D341Med (cell line): ENCODE results near the gene STK32C.
"Not testable (repeated sequence)": the region's sequence is repeated elsewhere in the genome, so short reads cannot be mapped to it uniquely, and the experiment has no call there.

Experiments used
- DNase-seq: peaks from one replicate; pipeline ENCODE4 v3.0.0; 2012; ENCODE audit warnings: low spot score

The STK32C gene

DNA sequence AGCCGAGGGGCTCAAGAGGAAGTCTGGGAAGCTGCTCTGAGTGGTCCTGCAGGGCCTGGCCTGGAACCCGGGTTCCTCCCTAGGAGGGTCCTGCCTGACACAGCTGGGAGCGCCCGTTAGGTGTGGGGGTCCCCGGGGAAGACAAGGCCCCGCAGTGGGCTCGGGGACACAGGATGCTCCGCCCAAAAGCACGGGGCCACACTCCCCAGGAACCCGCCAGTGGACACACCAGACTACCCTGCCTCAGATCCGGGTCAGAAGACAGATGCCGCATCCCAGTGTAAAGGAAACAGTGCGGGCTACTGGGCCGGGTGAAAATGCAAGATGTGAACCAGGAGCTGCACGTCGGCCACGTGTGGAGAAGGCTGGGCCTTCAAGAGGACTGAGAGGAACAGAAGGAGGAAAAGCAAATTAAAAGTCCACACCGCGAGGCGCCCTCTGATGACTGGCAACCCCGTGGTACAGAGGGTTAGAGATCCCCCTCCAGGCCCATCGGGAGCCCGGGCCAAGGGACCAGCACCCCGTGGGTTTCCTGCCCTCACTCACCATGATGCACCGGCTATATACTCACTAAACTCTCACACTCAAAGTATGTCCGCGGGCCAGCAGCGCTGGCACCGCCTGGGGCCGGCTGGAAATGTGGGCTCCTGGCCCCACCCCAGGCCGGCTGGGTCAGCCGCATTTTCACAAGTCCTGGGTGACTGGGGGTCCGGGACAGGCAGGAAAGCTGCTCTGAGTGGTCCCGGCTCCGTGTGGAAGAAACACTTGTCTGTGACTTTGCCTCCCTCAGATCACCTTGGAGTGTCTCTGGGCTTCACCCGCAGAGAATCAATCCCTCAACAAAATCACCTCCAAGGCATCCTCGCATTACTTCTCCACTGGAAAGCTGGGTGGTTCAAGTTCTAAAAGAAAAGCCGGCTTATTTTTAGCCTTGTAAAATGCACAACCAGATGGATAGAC, 6.1 kb downstream of the STK32C start:
- DNase-seq, result no peak

DNA sequence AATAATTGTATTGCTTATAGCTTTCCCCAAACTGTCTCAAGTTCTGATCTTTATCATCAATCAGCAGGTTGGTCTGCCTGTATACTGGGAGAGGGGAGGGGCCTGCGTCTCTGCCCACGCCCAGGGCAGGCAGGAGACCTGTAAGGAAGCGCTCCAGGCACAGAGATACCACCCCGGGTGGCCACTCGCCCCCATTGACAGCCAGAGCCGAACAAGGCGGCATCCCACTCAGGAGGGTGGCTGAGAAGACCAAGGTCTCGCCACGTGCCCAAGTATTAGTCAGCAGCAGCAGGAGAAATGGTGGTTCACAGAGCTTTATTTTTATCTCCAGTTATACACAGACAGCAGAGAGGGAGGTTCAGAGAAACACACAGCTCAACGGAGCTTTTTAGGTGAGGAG, 7.2 kb downstream of the STK32C start:
- no peak for DNase-seq

DNA sequence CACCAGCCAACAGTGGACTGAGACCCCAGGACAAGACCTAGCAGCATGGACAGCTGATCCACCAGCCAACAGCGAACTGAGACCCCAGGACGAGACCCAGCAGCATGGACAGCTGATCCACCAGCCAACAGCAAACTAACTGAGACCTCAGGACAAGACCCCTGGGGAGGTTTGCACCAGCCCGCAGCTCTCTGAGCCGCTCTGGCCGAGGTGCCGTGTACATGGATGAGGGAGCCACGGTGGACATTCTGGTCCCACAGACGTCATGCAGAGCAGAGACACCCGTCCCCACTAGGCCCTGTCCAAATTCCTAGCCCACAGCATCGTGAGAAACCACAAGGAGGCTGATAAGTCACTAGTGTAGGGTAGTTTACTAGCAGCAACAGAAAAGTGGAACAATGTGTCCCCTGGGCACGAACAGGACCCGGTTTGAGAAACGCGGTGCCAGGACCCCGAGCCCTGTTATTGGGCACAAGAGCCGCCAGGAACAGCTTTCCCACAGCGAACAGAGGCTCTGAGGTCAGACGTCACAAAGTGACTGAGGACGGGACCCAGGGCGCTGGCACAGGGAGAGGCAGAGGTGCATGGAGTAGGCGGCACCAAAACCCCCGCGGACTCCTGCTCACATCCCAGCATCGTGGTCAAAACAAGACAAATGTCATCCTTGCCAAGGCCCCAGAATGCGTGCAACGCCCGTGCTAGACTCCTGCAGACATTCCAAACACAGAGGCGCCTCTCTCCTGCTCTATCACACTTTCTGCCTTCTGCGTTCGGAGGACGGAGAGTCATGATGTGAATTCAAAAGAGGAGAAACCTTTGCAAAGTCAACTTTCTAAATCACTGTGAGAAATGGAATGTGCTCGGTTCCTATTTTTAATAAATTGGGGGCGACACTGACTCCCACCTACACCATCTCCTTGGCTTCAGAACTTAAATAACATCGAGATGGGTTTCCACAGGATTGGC, 8.1 kb downstream of the STK32C start:
- no peak for DNase-seq

DNA sequence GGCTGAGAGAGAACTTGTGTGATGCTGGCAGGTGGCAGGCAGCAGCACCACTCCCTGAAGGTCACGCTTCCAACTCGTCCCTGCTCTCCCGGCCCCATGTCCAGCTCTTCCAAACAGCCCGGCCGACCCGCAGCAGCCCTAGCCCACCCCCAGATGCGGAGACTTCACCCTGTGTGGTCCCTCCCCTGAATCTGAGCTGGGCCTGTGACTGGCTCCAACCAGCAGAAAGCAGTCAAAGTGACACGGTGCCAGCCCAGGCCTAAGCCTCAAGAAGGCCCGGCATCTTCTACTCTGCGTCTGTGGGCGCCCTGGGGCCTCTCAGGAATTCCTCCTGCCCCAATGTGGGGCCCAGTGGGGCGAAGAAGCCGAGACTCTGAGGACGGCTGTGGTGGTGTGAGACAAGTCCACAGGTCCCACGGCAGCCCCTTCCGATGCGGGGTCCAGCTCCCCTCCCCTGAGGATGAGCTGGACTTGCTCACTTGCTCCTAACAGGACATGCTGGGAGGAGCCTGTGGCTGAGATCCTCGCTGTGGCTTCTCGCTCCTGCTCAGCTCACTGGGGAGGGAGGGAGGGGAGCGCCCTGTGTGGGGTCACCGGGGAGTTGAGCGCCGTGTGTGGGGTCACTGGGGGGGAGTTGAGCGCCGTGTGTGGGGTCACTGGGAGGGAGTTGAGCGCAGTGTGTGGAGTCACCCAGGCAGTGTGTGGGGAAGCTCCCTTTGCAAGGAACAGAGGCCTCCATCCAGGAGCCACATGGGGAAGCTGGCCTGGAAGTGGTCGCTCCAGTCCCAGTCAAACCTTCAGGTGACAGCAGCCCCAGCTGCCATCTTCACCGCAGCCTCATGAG, 9.5 kb downstream of the STK32C start:
- no peak for DNase-seq

DNA sequence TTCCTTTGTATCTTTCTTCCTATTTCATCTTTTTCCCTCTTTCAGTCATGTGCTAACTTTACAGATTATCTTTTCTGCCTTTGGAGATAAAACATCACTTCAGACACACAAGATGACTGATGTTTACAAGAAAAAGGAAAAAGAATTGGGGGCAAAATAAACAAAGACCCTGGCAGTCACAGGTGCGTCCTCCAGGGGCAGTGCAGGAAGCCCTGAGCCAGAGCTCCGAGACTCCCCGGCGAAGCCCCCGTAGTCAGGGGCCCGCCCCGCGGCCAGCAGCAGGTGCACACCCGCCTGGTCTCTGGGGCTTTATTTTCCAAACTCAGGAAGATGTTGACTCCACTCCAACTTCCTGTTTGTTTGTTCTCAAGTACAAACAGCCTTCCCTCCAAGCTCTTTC, 10.2 kb downstream of the STK32C start:
- DNase-seq, result no peak

DNA sequence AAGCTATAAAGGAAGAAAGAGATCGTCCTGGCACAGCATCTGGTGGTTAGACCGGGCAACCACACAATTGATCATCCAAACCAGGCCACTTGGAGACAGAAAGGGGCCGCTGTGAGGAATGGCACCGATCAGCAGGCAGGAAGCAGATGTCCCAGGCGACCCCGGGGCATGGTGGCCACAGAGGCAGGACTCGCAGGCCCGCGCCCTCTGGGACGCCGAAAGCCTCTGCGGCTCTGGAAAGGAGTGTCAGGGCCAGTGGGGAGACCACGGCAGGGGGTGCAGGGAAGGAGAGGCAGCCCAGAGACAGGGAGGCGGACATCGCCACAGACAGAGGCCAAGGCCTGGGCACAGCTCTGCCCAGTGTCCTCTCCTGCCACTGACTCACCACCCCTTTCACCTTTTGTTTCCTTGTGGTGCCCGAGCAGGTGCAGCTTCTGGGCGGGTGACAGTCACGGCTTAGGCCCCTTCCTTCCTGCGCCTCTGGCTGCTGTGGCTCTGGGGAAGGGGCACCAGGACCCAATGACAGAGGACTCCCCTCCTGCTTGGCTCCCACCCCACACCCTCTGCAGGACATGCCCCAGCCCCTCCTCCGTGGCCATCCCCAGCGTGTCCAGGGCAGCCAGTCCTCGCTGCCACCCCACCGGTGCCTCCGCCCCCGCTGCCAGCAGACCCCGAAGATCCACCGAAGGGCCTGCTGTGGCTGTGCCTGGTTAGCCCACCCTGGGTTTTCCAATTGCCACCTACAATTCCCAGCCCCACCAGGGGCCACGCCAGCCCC, 10.9 kb downstream of the STK32C start:
- DNase-seq, result no peak

DNA sequence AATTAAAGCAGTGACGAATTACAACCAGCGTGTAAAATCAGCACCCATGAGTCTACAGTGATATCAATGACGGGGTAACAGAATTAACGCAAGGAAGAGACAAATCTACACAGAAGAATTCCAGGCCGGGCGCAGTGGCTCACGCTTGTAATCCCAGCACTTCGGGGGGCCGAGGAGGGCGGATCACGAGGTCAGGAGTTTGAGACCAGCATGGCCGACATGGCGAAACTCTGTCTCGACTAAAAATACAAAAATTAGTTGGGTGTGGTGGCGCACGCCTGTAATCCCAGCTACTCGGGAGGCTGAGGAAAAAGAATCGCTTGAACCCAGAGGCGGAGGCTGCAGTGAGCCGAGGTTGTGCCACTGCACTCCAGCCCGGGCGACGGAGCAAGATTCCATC, 12.3 kb downstream of the STK32C start:
- DNase-seq, result not testable (repeated sequence)

DNA sequence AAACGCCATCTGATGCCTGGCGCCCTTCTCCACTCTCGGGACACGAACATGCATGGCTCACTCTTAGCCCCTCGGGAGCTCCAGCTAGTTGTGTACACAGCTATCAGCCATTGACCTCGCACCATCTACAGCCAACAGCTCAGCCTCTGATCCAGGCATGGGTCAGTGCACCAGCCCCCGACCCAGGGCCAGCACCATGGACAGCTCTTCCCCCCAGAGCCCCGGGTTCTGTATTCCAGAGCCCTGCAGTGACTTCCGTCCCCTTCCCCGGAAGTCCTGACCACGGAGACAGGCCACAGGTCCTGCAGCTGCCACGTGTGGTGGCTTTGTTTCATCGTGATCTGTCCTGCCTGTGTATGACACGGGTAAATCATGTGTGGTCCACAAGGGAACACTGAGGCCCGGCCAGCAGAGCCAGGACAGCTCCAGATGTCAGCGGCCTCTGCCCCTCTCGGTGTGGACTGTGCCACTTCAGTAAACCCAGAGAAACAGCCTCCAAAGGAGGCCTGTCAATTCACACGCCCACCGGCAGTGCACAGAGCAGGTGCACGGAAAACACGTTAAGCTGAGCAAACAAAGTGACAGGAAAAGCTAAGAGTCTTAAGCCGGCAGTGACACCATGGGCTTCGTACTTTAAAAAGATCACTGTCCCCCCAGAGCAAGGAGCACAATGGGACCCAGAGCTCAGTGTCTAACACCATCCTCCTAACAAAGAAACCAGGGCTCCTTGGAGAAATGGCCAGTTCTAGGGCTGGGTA, 13.0 kb downstream of the STK32C start:
- no peak for DNase-seq

DNA sequence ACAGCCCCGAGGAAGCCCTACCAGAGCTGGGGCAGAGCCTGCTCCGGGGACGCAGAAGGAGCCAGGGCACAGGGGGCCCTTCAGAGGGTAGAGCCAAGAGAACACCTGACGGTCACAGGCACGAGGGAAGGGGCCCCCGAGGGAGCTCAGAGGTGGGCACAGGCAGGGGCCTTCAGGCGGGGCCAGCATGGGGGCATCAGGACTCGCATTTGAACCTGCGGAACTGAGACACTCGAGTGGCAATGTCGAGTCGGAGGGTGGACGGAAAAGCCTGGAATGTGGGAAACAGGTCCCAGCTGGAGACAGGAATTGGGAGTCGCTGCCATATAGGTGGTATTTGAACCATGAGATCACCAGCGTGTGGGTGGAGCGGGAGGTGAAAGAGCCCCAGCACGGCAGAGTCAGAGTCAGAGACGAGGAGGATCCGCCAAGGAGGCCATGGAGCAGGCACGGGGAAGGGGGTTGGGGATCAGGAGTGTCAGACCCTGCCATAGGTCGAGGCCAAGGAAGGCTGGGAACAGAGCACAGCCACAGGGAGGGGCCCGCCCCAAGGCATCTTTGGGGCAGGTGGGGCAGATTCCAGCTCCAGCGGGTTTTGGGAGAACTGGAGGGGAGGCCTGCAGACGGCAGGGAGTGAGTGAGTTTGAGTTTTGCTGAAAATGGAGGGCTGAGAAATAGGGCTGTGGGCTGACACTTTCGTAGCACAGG, 13.8 kb downstream of the STK32C start:
- DNase-seq, result no peak

DNA sequence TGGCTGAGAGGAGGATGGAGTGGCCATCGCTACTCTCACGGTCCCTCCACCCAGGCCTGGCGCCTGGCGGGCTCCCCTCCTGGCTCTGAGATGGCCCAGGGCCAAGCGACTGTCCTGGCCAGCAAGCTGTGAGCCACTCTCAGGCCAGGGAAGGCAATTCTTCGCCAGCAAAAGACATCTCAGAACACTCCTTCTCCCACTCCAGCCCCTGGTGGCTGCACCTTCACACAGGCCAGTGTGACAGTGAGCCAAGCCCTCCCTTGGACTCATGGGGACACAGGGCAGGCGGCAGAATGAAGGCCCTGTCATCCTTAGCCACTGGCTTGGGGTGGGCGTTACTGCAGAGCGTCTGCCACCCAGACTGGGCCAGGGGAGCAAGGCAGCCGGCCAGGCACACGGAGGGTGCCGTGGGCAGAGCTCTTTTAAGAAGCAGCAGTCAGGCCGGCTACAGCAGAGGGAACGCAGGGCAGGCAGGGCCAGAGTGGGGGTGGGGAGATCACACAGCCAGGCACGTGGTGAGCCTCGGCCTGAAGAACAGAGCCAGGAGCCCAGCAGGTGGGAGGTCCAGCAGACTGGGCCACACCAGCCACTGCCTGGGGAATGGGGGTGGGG, 14.4 kb downstream of the STK32C start:
- no peak for DNase-seq

DNA sequence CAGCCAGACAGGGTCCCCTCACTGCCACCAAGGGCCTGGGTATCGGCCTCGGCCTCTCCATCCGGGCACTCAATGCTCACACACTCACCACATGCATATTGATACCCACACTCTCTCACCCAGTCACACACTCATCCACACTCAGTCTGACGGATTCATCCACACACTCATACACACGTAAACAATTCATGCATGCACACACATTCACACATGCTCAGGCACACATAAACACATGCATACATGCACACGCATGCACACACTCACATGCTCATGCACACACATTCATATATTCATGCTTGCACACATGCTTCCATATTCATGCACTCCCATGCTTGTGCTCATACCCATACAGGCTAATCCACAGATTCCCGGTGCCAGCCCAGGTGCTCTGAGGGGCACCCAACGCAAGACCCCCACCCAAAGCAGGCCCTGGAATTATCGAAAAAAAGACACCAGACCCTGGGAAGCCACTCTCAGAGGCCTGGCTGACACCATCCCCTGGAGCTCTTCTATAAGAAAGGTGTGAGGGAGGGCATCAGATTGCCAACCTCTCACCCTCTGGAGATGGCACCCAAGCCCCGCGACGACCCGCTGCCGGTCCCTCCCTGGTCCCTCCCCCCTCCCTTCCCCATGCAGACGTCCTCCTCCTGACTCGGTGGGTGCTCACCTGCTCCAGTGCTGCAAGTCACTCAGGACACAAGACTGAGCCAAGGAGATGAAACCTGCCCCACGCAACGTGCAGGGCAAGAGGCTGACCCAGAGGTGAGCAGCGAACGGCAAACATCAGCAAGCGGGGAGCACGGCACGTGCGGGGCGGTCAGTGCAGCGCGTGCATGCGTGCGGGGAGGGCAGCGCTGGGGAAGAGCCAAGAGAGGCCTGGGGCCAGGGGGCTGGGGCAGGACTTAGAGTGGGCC, 15.2 kb downstream of the STK32C start:
- no peak for DNase-seq

DNA sequence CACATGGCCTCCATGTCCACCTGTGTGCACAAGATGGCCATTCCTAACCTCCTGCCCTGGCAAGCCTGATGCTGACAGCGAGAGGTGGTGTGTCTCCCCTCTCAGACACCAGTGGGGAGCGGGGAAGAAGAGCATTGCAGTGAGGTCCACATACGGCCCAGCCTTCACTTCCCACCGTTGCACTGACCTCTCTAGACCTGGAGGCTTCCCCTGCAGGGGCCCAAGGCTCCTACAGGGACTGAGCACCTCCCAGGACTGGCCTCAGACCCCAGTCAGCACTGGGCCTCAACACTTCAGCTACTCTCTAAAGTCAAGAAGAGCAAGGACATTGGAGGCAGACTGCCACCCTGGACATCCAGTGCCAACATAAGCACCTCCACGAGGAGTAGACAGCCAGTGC, 15.9 kb downstream of the STK32C start:
- no peak for DNase-seq

DNA sequence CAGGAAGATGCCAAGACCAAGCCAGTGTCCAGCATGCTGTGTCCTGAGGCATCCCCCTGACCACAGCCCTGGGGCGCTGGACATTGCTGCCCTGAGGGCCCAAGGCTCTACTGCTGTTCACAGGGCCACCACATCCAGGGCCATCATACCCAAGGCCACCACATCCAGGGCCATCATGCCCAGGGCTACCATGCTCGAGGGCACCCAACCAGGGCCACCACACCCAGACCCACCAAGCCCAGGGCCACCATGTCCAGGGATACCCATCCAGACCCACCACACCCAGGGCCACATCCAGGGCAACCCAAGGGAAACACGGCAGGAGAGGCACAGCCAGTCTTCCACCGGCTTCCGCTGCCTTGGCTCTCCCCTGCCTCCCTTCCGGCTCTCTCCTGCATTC, 17.1 kb downstream of the STK32C start:
- DNase-seq, result no peak

DNA sequence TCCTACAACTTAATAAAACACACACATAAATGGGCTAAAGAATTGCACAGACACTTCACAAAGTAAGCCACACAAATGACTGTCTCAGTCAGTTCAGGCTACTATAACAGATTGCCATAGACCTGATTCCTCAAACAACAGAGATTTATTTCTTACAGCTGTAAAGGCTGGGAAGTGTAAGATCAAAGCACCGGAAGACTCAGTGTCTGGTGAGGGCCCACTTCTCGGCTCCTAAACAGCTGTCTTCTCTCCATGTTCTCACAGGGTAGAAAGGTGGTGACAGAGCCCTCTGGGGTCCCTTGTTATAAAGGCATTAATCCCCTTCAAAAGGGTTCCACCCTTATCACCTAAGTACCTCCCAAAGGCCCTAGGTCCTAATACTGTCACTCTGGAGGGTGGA, 18.3 kb downstream of the STK32C start:
- DNase-seq, result no peak

DNA sequence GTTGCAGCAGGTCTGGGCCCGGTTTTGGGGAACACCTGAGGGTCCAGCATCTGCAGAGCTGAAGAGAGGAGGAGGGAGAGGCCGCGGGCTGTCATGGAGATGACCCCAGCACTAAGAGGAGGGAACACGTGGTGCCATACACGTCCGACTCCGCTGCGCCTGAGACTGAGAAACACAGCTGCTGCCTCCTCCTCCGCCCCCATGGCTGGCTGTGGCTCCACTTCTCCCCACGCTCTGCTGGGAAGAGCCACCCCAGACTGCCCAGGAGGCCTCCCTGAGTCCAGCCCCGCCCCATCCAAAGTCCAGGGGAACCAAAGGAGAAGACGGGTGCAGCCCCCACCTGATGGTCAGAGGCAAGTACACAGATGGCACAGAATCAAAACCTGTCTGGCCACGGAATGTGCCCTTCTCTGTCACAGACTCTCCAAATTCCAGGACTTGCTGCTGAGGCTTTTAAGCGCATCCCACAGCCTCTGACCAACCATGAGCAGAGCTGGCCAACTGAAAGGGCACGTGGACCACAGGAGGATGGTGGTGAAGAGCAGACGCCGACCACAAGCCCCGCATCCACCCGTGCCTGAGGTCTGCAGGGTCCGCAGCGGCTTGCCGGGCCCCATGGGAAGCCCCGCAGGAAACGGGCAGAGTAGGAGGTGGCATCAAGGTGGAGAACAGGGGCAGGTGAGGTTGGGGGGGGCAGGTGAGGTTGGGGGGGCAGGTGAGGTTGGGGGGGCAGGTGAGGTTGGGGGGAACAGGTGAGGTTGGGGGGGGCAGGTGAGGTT, 24.0 kb downstream of the STK32C start:
- DNase-seq, result no peak

DNA sequence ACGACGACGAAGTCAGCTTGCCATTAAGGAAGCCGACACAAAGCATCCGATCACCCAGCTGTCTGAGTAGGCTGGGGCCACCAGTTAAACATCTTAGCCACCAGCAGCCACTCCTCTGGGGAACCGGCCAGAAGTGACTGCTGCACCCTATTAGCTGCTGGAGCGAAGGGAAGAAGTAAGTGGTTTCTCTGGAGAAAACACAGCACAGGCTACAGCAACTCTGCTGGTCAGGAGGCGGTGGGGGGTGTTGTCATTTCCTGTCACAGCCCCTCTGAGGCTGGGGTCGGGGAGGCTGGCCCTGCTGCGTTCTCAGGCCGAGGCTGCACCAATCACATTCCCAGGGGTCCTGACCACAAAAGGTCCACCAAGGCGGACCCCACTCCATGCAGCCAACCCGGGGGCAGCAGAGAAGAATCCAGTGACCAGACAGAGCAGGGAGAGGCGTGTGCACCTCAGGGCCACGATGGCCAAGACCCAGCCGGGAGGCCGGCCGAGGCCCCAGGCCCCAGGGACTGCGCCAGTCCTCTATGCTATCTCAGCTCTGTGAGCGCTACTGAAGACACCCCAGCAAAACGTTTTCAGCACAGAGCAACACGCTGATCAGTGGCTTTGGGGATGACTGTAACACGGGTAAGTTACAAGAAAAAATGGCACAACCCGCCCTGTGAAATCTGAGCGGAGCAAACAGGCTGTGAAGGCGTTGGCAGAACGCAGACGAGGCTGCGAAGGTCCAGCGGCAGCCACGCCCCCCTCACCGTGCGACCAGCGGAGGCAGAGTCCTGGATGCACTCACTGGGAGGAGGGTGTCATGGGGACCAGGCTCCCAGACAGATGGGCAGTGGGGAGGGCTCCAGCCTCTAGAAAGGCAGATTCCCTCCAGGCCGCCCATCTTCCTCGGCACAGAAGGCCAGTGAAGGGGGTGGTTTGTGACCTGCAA, 24.8 kb downstream of the STK32C start:
- no peak for DNase-seq
